GM23338 (cell line): Measurements from ENCODE around the gene STIM2. TPM values are rescaled to one million over a fixed set of nuclear protein-coding genes. Genes with fewer than 3 reads are reported as not detected.

ENCODE experiments used
- ATAC-seq: fragments of 200-7000 bp; cut with Tn5 transposase; 3 replicates; pipeline ENCODE4 v1.9.1; 2020
- DNase-seq: peaks from one replicate; pipeline ENCODE4 v3.0.0-alpha.2; 2015; ENCODE audit warnings: low spot score
- H2AFZ ChIP-seq: fragments of 200-600 bp; sonication (generic); 2 replicates; pipeline ENCODE4 v1.8.0; 2016; ENCODE audit warnings: antibody characterized with exemption, mild to moderate bottlenecking, moderate library complexity
- H3F3A ChIP-seq: fragments of 200-600 bp; sonication (generic); replicated peaks from 2 replicates; pipeline ENCODE4 v1.8.0; 2017; ENCODE audit warnings: antibody characterized with exemption, mixed run types, low read depth
- H3K27ac ChIP-seq: fragments of 200-600 bp; sonication (generic); 2 replicates; pipeline ENCODE4 v1.6.1; 2016; ENCODE audit warnings: low read depth
- H3K27me3 ChIP-seq: fragments of 200-600 bp; sonication (generic); 2 replicates; pipeline ENCODE4 v1.8.0; 2016; ENCODE audit warnings: mild to moderate bottlenecking, mixed run types, moderate library complexity; ENCODE audit not compliant: insufficient read depth
- H3K36me3 ChIP-seq: fragments of 200-600 bp; sonication (generic); 2 replicates; pipeline ENCODE4 v1.8.0; 2016; ENCODE audit warnings: mild to moderate bottlenecking; ENCODE audit not compliant: insufficient read depth
- H3K4me1 ChIP-seq: fragments of 200-600 bp; sonication (generic); 2 replicates; pipeline ENCODE4 v1.8.0; 2016; ENCODE audit warnings: mild to moderate bottlenecking, moderate library complexity; ENCODE audit not compliant: insufficient read depth
- H3K4me2 ChIP-seq: fragments of 200-600 bp; sonication (generic); 2 replicates; pipeline ENCODE4 v1.7.1; 2017; ENCODE audit warnings: mixed run types
- H3K4me3 ChIP-seq: fragments of 200-600 bp; sonication (generic); 2 replicates; pipeline ENCODE4 v1.6.1; 2016; ENCODE audit warnings: mixed run types
- H3K79me2 ChIP-seq: fragments of 200-600 bp; sonication (generic); replicated peaks from 2 replicates; pipeline ENCODE4 v1.8.0; 2017; ENCODE audit warnings: mild to moderate bottlenecking; ENCODE audit not compliant: insufficient read depth
- H3K9me2 ChIP-seq: fragments of 200-600 bp; sonication (generic); 2 replicates; pipeline ENCODE4 v1.8.0; 2017; ENCODE audit not compliant: insufficient read depth
- H4K20me1 ChIP-seq: fragments of 200-600 bp; sonication (generic); replicated peaks from 2 replicates; pipeline ENCODE4 v1.8.0; 2017; ENCODE audit warnings: mild to moderate bottlenecking; ENCODE audit not compliant: insufficient read depth
- H3K27ac Mint-ChIP-seq: 2 replicates; pipeline ENCODE4 v1.8.0; 2020; ENCODE audit warnings: inconsistent platforms, mild to moderate bottlenecking, moderate library complexity, mixed read lengths
- H3K27me3 Mint-ChIP-seq: 3 replicates; pipeline ENCODE4 v1.8.0; 2022; ENCODE audit warnings: low read depth, mild to moderate bottlenecking, moderate library complexity, mixed read lengths, inconsistent platforms; ENCODE audit not compliant: insufficient read depth, poor library complexity
- H3K36me3 Mint-ChIP-seq: 3 replicates; pipeline ENCODE4 v1.8.0; 2021; ENCODE audit warnings: low read depth, mild to moderate bottlenecking, inconsistent platforms, moderate library complexity, mixed read lengths
- H3K4me1 Mint-ChIP-seq: 3 replicates; pipeline ENCODE4 v1.8.0; 2020; ENCODE audit warnings: mild to moderate bottlenecking, inconsistent platforms, mixed read lengths
- H3K4me3 Mint-ChIP-seq: 3 replicates; pipeline ENCODE4 v1.8.0; 2021; ENCODE audit warnings: moderate library complexity, mild to moderate bottlenecking, inconsistent platforms, mixed read lengths
- H3K9me3 Mint-ChIP-seq: 3 replicates; pipeline ENCODE4 v1.8.0; 2020; ENCODE audit warnings: moderate library complexity, mild to moderate bottlenecking, inconsistent platforms, mixed read lengths
- CREB1 ChIP-seq: fragments of 250-450 bp; sonication (Bioruptor Pico); IDR thresholded peaks from 2 replicates; pipeline ENCODE4 v1.5.0; 2020; ENCODE audit warnings: low read depth, mild to moderate bottlenecking, moderate library complexity
- CTCF ChIP-seq, 2 experiments: fragments of 200-600 bp in 1 of 2; sonication (generic) in 1 of 2; conservative IDR thresholded peaks; 2 replicates each; pipeline versions ENCODE4 v1.5.1 to v1.6.1; 2016 to 2017; ENCODE audit warnings: antibody characterized with exemption in 2 of 2, low read depth in 2 of 2, mild to moderate bottlenecking in 2 of 2, moderate library complexity in 1 of 2
- ETS1 ChIP-seq: IDR thresholded peaks from 2 replicates; pipeline ENCODE4 v1.6.1; 2016; ENCODE audit warnings: antibody characterized with exemption
- EZH2 ChIP-seq: fragments of 200-600 bp; sonication (generic); IDR thresholded peaks from one replicate; pipeline ENCODE4 v1.8.0; 2017; ENCODE audit warnings: antibody characterized with exemption, mild to moderate bottlenecking, low read depth; ENCODE audit not compliant: unreplicated experiment
- EZH2phosphoT487 ChIP-seq: fragments of 200-600 bp; sonication (generic); IDR thresholded peaks from one replicate; pipeline ENCODE4 v1.8.1; 2018; ENCODE audit warnings: antibody characterized with exemption; ENCODE audit not compliant: unreplicated experiment
- JUNB ChIP-seq: IDR thresholded peaks from one replicate; pipeline ENCODE4 v1.6.1; 2016; ENCODE audit warnings: antibody characterized with exemption; ENCODE audit not compliant: unreplicated experiment
- NANOG ChIP-seq: IDR thresholded peaks from 2 replicates; pipeline ENCODE4 v1.6.1; 2016; ENCODE audit warnings: antibody characterized with exemption, borderline replicate concordance
- POLR2AphosphoS5 ChIP-seq: IDR thresholded peaks from 2 replicates; pipeline ENCODE4 v1.6.1; 2016; ENCODE audit warnings: antibody characterized with exemption, low read depth
- REST ChIP-seq: IDR thresholded peaks from one replicate; pipeline ENCODE4 v1.6.1; 2018; ENCODE audit warnings: antibody characterized with exemption; ENCODE audit not compliant: unreplicated experiment
- STAT1 ChIP-seq: IDR thresholded peaks from one replicate; pipeline ENCODE4 v1.6.1; 2016; ENCODE audit warnings: antibody characterized with exemption; ENCODE audit not compliant: unreplicated experiment
- ZNF114 ChIP-seq: fragments of 250-450 bp; sonication (Bioruptor Pico); IDR thresholded peaks from 2 replicates; pipeline ENCODE4 v1.5.0; 2020; ENCODE audit warnings: mild to moderate bottlenecking, moderate library complexity
- ZNF331 ChIP-seq: fragments of 250-450 bp; sonication (Bioruptor Pico); IDR thresholded peaks from 2 replicates; pipeline ENCODE4 v1.5.0; 2020; ENCODE audit warnings: low read depth, mild to moderate bottlenecking, moderate library complexity
- ZNF462 ChIP-seq: fragments of 250-450 bp; sonication (Bioruptor Pico); IDR thresholded peaks from 2 replicates; pipeline ENCODE4 v1.5.0; 2020; ENCODE audit warnings: mild to moderate bottlenecking, moderate library complexity
- polyA plus RNA-seq: library from polyadenylated mRNA; unstranded; fragments of >200 nt; fragmentation: Nextera tagmentation; extraction: Ambion mirVana; gene quantifications from 2 replicates; pipeline ENCODE4 v1.2.1, GENCODE V29; 2016
- total RNA-seq: library from RNA; depleted of rRNA; stranded (reverse); fragments of >200 nt; shearing (Covaris generic); gene quantifications from 2 replicates; pipeline ENCODE4 v1.2.3, GENCODE V29; 2014

The STIM2 gene
- total and polyA plus RNA-seq, 2 experiments from 2014 or later, result 13.1 to 17.8 TPM

GRCh38 chr4:27058819-27059406 lies 198.3 kb downstream of the STIM2 start:
- H3K27ac ChIP-seq, result no peak overlapping the region
- no peaks in the 10 kb centered on the region for H3K36me3 ChIP-seq
- TF ChIP-seq STAT1 (no peak), JUNB (no peak), EZH2 (no peak), POLR2AphosphoS5 (no peak), NANOG (no peak), REST (no peak), ZNF114 (CRISPR knock-in tag) (no peak), ZNF462 (no peak), CTCF (conservative IDR thresholded peaks at IDR 0.05; ENCODE audit: low read depth in 2 of 2) (no peak; a peak in 1 of 4 replicates), EZH2phosphoT487 (no peak), CREB1 (CRISPR knock-in tag) (no peak), ZNF331 (CRISPR knock-in tag) (no peak), ETS1 (no peak)
- no peaks in the 10 kb centered on the region for H4K20me1 ChIP-seq
- no peaks in the 10 kb centered on the region for H3K9me2 ChIP-seq
- no peak overlapping the region for H3K4me2 ChIP-seq
- no peak for DNase-seq
- peaks cover 2% of the 10 kb centered on the region for H3K27me3 Mint-ChIP-seq
- H3F3A ChIP-seq, result no peaks in the 10 kb centered on the region
- H3K79me2 ChIP-seq, result no peaks in the 10 kb centered on the region
- no peaks in the 10 kb centered on the region for H3K9me3 Mint-ChIP-seq
- H3K27ac Mint-ChIP-seq, result no peak overlapping the region
- peaks cover 17% of the 10 kb centered on the region; the same call in 1 of the 2 replicates for H3K4me1 ChIP-seq
- no peaks in the 10 kb centered on the region for H3K27me3 ChIP-seq
- no peak overlapping the region for H3K4me3 ChIP-seq
- H3K4me1 Mint-ChIP-seq, result peaks cover 25% of the 10 kb centered on the region
- no peak overlapping the region for H3K4me3 Mint-ChIP-seq
- no peak for ATAC-seq
- H2AFZ ChIP-seq, result no peak overlapping the region
- H3K36me3 Mint-ChIP-seq, result no peaks in the 10 kb centered on the region
